ENCODE measurements around the gene ENAH. TPM values are rescaled to one million over a fixed set of nuclear protein-coding genes. Genes with fewer than 3 reads are reported as not detected.
A peak's percentile ranks its signal among the peaks of the same experiment; 100 is the strongest.

ENAH gene
- total RNA-seq, 1 experiment from 2014 or later: 285 TPM

GRCh38 chr1:225545649-225546048 is 107.3 kb downstream of the ENAH start:
- Histone ChIP-seq H3K18ac (ENCODE audit: insufficient read length, low read depth, low read length) (no peak overlapping the region), H3K79me2 (ENCODE audit: insufficient read depth, low read length) (peaks cover 22% of the 10 kb centered on the region; the same call in 1 of the 2 replicates), H3K4me1 (ENCODE audit: insufficient read depth, low read length) (peaks cover 6% of the 10 kb centered on the region; the same call in 1 of the 2 replicates), H3K23me2 (ENCODE audit: insufficient read length, low read depth, low read length, poor library complexity, severe bottlenecking) (no peaks in the 10 kb centered on the region), H2BK15ac (ENCODE audit: low read depth, low read length) (no peak overlapping the region), H4K5ac (ENCODE audit: insufficient read length, low read depth, low read length) (no peak overlapping the region), H3K56ac (ENCODE audit: insufficient read length, low read depth, low read length) (no peak overlapping the region), H3K4ac (ENCODE audit: low read depth, low read length) (no peak overlapping the region), H2AFZ (ENCODE audit: low read length) (no peak overlapping the region), H3K9ac (ENCODE audit: extremely low read depth, insufficient read length, low read length) (no peak overlapping the region), H3K14ac (ENCODE audit: insufficient read depth, low read length) (no peak overlapping the region), H3K9me3 (ENCODE audit: control insufficient read depth, low read depth, low read length) (no peaks in the 10 kb centered on the region), H4K91ac (ENCODE audit: insufficient read length, low read depth, low read length) (no peak overlapping the region), H3K79me1 (ENCODE audit: insufficient read depth, low read depth, low read length, poor library complexity, severe bottlenecking) (peaks cover 8% of the 10 kb centered on the region), H3K27me3 (ENCODE audit: insufficient read depth, low read length) (no peaks in the 10 kb centered on the region), H3T11ph (ENCODE audit: low read length) (no peak overlapping the region), H2BK120ac (ENCODE audit: low read depth, low read length, poor library complexity, severe bottlenecking) (no peak overlapping the region), H2AK5ac (ENCODE audit: insufficient read length, low read length) (no peak overlapping the region), H2BK20ac (ENCODE audit: low read depth, low read length, poor library complexity, severe bottlenecking) (no peak overlapping the region), H4K20me1 (ENCODE audit: control insufficient read depth, insufficient read depth, insufficient read length) (no peaks in the 10 kb centered on the region), H3K23ac (ENCODE audit: insufficient read length, low read depth, low read length) (no peak overlapping the region), H3K27ac (ENCODE audit: insufficient read length, low read depth, low read length) (no peak overlapping the region), H2BK12ac (ENCODE audit: insufficient read length, low read depth, low read length) (no peak overlapping the region), H3K4me2 (ENCODE audit: insufficient read depth, insufficient read length, low read length) (no peak overlapping the region), H4K8ac (replicated peaks; ENCODE audit: insufficient read length, low read depth, low read length) (no peak overlapping the region), H2BK5ac (ENCODE audit: insufficient read length, low read length) (no peak overlapping the region)
- WGBS (ENCODE audit: extremely low coverage, insufficient read length, low lambda C conversion rate): no CpG with 5 or more reads among the region's 2 CpGs
- H3K4me3 Mint-ChIP-seq: no peak overlapping the region
- DNase-seq: no peak
- H3K27ac Mint-ChIP-seq: peak overlapping the region in 1 of 3 experiments; percentile 78; a peak in 1 of 7 replicates
- peaks cover 15 to 24% of the 10 kb centered on the region in 2 experiments for H3K4me1 Mint-ChIP-seq
- TF ChIP-seq, protein P1, sequence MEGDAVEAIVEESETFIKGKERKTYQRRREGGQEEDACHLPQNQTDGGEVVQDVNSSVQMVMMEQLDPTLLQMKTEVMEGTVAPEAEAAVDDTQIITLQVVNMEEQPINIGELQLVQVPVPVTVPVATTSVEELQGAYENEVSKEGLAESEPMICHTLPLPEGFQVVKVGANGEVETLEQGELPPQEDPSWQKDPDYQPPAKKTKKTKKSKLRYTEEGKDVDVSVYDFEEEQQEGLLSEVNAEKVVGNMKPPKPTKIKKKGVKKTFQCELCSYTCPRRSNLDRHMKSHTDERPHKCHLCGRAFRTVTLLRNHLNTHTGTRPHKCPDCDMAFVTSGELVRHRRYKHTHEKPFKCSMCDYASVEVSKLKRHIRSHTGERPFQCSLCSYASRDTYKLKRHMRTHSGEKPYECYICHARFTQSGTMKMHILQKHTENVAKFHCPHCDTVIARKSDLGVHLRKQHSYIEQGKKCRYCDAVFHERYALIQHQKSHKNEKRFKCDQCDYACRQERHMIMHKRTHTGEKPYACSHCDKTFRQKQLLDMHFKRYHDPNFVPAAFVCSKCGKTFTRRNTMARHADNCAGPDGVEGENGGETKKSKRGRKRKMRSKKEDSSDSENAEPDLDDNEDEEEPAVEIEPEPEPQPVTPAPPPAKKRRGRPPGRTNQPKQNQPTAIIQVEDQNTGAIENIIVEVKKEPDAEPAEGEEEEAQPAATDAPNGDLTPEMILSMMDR (conservative IDR thresholded peaks at IDR 0.05): no peak
- H3K36me3 Mint-ChIP-seq (ENCODE audit: insufficient read depth in 1 of 3, low read depth in 3 of 3): peaks cover 4 to 22% (median 6%) of the 10 kb centered on the region in 3 experiments; a peak in 6 of 7 replicates
- H3K9me3 Mint-ChIP-seq: no peaks in the 10 kb centered on the region
- H3K27me3 Mint-ChIP-seq (ENCODE audit: low read depth): no peaks in the 10 kb centered on the region
